Stimulated activated naive CD8-positive, alpha-beta T cell treated with anti-CD3 and anti-CD28 coated beads, Interleukin-15, Interleukin-2, amounts not matched to agents 100 ng/mL and 50 ng/mL, for 24 hours (primary cell): ENCODE data around the gene BCAP31.
"Not testable (repeated sequence)": the region's sequence is repeated elsewhere in the genome, so short reads cannot be mapped to it uniquely, and the experiment has no call there.

ENCODE experiments used
- H3K27ac Mint-ChIP-seq: one replicate; pipeline ENCODE4 v1.8.0; 2021; ENCODE audit warnings: mild to moderate bottlenecking, mixed read lengths
- H3K27me3 Mint-ChIP-seq: one replicate; pipeline ENCODE4 v1.8.0; 2021; ENCODE audit warnings: mixed read lengths
- H3K36me3 Mint-ChIP-seq: one replicate; pipeline ENCODE4 v1.8.0; 2021; ENCODE audit warnings: low read depth, mixed read lengths
- H3K4me1 Mint-ChIP-seq: one replicate; pipeline ENCODE4 v1.8.0; 2021; ENCODE audit warnings: low read depth, mixed read lengths
- H3K4me3 Mint-ChIP-seq: one replicate; pipeline ENCODE4 v1.8.0; 2021; ENCODE audit warnings: mild to moderate bottlenecking, mixed read lengths
- H3K9me3 Mint-ChIP-seq: one replicate; pipeline ENCODE4 v1.8.0; 2021; ENCODE audit warnings: mixed read lengths

The BCAP31 gene

DNA sequence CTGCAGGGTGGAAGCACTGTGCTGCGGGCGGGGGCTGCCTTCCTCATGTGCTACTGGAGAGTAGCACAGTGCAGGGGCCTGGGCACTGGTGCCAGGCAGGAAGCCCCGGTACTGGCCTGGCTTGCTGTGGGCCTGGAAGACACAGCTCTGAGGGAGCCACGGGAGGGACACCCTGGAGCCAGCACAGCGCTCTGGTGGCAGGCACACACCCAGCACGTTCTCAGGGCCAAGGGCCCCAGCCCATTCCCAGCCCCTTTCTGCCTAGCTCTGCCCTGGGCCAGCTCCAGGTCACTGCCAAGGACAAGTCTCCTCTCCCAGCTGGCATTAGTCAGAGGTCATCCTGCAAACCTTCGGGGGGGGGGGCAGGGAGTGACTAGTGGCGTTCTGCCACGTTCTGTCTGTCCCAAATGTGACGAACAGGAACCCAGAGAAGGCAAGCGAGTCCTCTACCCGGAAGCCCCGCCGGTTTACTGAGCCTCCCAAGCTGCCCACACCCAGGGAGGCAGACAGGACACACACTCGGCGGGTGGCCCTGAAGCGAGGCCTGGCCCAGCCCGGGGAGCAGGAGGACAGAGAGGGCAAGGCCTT, 24.3 kb downstream of the BCAP31 start:
- not testable (repeated sequence) for H3K4me3 Mint-ChIP-seq, H3K27me3 Mint-ChIP-seq

DNA sequence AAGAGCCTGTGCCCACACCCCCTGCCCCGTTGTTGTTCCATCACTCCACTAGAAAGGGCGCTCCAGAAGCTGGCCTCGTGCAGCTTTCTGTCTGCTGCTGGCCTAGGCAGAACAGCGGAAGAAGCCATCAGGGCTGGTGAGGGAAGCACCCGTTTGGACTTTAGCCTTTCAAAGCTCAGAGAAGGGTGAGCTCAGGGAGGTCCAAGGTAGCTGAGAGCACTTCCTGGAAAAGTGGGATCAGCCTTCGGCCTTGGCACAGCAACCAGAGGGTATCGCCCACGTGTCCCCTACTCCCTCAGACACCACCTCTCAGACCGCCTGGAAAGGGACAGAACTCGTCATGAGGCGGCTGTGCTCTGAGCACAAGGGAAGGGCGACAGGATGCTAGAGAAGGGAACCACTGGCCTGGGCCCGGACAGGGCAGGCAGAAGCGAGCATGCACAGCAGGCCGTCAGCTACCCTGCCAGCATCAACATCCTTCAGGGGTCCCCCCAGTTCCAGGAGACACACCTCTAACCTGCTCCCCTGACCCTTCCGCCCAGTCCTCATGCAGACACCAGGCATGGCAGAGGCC, 24.9 kb downstream of the BCAP31 start:
- not testable (repeated sequence) for H3K4me3 Mint-ChIP-seq, H3K36me3 Mint-ChIP-seq, H3K27ac Mint-ChIP-seq, H3K27me3 Mint-ChIP-seq, H3K9me3 Mint-ChIP-seq, H3K4me1 Mint-ChIP-seq

More for the DNA sequence above, 24.3 kb downstream of the BCAP31 start:
- H3K4me1 Mint-ChIP-seq, H3K9me3 Mint-ChIP-seq, H3K27ac Mint-ChIP-seq, H3K36me3 Mint-ChIP-seq: not testable (repeated sequence)

DNA sequence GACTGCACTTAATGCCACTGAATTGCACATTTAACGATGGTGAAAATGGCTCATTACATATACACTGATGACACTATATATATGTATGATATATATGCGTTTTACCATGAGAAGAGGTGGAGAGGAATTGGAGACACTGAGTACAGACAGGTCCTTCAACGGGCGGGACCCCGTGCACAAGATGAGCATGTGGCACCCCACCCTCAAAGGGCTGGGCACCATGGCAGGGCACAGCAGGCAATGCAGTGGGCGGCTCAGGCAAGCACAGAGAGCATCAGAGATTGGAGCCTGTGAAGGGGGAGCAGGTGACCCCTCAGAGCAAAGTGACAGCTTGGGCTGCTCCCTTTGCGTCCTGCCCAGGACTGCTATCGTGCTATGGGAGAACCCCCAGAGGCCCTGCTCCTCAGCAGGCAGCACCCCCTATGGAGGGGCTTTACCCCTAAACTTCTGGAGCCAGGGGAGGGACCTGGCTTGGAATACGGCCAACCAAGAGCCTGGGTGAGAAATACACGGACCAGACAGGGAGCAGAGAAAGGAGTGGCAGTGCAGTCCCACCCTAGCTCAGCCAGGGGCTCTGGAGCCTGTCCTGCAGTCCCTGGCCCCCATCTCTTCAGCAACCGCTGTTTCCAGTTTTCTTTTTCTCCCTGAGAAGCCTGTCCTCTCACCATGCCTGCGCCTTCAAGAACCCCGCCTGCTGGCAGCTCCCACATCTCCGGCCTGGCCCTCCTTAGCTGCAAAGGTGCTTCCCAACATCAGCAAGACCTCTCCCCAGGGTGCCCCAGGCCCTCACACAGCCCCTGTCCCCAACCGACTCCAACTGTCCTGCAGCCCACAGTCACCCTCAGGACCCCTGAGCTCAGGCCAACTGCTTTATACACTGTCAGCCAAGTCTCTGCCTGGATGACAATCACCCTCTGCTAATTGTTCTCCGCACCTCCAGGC, 26.0 kb downstream of the BCAP31 start:
- H3K27ac Mint-ChIP-seq = no peak overlapping the region

DNA sequence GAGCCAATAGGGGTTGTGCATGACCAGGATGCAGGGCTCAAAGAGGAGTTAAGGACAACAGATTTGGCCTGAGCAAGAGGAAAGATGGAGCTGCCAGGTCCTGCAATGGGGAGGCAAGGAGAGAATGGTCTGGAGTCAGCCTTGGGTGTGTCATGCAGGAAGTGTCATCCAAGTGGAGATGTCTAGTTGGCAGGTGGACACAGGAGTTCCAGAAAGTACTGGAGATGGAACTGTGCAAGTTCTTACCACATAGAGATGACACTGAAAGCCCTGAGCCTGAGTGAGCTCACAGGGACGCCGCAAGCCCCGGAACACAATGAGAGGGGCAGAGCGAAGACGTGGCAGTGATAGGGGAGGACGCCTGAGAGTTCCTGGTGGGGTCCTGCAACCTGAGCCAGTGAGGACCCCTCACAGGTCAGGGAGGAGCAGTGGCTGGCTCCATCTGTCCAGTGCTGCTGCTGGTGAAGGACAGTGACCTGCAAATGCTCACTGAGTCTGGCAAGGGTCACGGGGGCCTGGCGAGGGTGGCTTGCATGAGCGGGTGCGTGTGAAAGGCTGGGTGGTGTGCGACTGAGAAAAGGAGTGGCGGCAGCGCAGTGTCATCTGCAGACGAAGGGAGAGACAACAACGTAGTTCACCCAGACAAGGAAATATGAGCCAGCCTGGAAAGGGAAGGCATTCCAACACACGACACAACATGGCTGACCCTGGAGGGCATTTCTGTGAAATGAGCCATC, 27.0 kb downstream of the BCAP31 start:
- not testable (repeated sequence) for H3K4me3 Mint-ChIP-seq, H3K9me3 Mint-ChIP-seq, H3K36me3 Mint-ChIP-seq, H3K4me1 Mint-ChIP-seq, H3K27me3 Mint-ChIP-seq
- peak overlapping the region; percentile 36 for H3K27ac Mint-ChIP-seq

More for the DNA sequence above, 26.0 kb downstream of the BCAP31 start:
- Mint-ChIP-seq H3K9me3 (no peaks in the 10 kb centered on the region), H3K4me3 (no peak overlapping the region), H3K4me1 (no peaks in the 10 kb centered on the region), H3K27me3 (no peaks in the 10 kb centered on the region), H3K36me3 (peaks cover 9% of the 10 kb centered on the region)

DNA sequence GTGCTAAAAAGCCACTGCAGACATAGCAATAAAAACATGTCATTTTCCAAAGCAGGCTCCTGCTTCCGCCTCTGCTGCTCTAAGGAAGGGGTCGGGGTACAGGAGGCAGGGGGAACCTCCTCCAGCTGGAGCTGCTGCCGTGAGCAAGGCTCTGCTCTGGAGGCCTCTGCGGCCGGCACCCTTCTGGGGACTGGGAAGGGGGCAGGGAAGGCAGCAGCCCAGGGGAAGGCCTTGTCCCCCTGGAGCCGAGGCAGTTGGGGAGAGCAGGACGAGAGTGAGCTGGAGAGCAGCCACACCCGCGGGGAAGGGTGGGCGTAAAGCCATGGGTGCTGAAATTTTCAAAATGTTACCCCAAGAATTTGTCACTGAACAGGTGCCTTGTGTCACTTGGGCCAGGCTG, 27.6 kb downstream of the BCAP31 start:
- not testable (repeated sequence) for H3K4me3 Mint-ChIP-seq, H3K9me3 Mint-ChIP-seq, H3K27ac Mint-ChIP-seq, H3K27me3 Mint-ChIP-seq, H3K36me3 Mint-ChIP-seq, H3K4me1 Mint-ChIP-seq

DNA sequence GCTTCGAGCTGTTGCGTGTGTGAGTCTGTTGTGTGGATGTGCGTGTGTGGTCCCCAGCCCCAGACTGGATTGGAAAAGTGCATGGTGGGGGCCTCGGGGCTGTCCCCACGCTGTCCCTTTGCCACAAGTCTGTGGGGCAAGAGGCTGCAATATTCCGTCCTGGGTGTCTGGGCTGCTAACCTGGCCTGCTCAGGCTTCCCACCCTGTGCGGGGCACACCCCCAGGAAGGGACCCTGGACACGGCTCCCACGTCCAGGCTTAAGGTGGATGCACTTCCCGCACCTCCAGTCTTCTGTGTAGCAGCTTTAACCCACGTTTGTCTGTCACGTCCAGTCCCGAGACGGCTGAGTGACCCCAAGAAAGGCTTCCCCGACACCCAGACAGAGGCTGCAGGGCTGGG, 28.1 kb downstream of the BCAP31 start:
- peaks cover 9% of the 10 kb centered on the region for H3K36me3 Mint-ChIP-seq
- H3K27me3 Mint-ChIP-seq = no peaks in the 10 kb centered on the region
- no peak overlapping the region for H3K27ac Mint-ChIP-seq
- no peak overlapping the region for H3K4me3 Mint-ChIP-seq
- no peaks in the 10 kb centered on the region for H3K9me3 Mint-ChIP-seq
- no peaks in the 10 kb centered on the region for H3K4me1 Mint-ChIP-seq

DNA sequence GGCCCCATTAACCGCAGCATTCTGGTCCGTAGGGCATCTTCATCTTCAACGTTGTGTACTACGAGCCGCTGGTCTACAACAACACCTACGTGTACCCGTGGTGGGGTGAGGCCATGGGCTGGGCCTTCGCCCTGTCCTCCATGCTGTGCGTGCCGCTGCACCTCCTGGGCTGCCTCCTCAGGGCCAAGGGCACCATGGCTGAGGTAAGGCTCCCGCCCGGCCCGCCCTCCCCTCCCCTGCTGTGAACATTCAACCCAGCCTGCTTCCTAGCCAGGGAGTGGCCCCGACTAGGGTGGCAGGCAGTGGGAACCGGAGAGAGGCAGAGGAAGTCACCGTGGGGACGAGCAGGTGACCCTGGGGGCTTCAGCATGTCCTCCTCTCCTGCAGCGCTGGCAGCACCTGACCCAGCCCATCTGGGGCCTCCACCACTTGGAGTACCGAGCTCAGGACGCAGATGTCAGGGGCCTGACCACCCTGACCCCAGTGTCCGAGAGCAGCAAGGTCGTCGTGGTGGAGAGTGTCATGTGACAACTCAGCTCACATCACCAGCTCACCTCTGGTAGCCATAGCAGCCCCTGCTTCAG, 29.4 kb downstream of the BCAP31 start:
- no peak overlapping the region for H3K4me3 Mint-ChIP-seq
- H3K27ac Mint-ChIP-seq = no peak overlapping the region
- H3K27me3 Mint-ChIP-seq = no peaks in the 10 kb centered on the region
- no peaks in the 10 kb centered on the region for H3K4me1 Mint-ChIP-seq
- H3K9me3 Mint-ChIP-seq = no peaks in the 10 kb centered on the region
- peaks cover 9% of the 10 kb centered on the region for H3K36me3 Mint-ChIP-seq

DNA sequence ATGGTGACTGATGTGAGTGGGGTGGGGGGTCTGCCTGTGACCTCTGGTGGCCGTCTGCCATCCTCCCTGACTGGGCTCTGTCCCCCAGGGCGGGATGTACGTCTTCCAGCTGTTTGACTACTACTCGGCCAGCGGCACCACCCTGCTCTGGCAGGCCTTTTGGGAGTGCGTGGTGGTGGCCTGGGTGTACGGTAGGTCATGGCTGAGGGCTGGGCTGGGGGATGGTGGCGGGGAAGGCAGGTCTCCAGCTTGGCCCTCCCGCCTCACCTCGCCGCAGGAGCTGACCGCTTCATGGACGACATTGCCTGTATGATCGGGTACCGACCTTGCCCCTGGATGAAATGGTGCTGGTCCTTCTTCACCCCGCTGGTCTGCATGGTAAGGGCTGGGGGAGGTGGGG, 29.9 kb downstream of the BCAP31 start:
- not testable (repeated sequence) for H3K27me3 Mint-ChIP-seq, H3K27ac Mint-ChIP-seq, H3K36me3 Mint-ChIP-seq, H3K4me1 Mint-ChIP-seq, H3K9me3 Mint-ChIP-seq, H3K4me3 Mint-ChIP-seq

DNA sequence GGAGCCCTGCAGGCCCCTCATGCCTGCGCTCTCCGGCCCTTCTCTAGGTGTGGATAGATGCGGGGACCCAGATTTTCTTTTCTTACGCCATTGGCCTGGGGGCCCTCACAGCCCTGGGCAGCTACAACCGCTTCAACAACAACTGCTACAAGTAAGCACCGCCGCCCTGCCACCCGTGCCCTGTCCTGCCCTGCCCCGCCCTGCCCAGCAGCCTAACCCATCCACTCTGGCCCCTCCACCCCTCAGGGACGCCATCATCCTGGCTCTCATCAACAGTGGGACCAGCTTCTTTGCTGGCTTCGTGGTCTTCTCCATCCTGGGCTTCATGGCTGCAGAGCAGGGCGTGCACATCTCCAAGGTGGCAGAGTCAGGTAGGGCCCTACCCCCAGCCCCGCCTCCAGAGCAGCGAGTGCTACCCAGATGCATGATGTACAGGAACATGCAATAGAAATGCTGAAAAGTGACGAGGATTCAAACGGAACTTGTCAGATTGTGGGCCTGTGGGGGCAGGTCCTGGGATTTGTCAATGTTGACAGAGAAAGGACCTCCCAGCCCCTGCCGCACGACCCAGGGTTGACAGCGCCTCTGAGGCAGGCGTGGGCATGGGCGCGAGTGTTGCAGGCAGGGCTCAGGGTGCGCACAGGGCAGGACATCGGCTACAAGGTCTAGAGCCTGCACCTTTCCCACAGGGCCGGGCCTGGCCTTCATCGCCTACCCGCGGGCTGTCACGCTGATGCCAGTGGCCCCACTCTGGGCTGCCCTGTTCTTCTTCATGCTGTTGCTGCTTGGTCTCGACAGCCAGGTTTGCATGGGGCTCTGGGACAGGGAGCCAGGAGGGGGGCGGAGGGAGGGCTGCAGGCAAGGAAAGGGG, 30.7 kb downstream of the BCAP31 start:
- Mint-ChIP-seq H3K4me1 (no peaks in the 10 kb centered on the region), H3K27me3 (no peaks in the 10 kb centered on the region), H3K27ac (no peak overlapping the region), H3K9me3 (no peaks in the 10 kb centered on the region), H3K4me3 (no peak overlapping the region), H3K36me3 (peaks cover 9% of the 10 kb centered on the region)

DNA sequence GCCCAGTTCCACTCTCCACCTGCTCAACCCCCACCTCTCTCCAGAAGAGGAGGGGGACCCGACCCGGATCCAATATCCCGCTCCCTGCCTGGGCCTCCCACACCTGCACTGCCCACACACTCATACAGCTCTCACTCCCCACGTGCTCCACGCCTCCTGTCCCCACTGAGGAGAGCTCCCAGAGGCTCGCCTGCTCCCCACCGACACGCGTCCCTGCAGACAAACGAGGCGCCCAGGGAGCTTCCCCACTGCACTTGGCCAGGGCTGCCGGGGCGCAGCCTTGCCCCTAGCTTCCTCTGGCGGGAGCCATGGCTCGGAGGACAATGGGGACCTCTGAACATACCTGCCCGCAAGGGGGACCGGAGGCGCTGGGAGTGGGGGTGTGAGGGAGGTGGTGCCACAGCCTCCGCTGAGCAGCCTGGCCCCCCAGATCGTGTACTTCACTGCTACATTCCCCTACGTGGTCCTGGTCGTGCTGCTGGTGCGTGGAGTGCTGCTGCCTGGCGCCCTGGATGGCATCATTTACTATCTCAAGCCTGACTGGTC, 31.5 kb downstream of the BCAP31 start:
- no peaks in the 10 kb centered on the region for H3K27me3 Mint-ChIP-seq
- H3K9me3 Mint-ChIP-seq = no peaks in the 10 kb centered on the region
- H3K4me3 Mint-ChIP-seq = no peak overlapping the region
- no peaks in the 10 kb centered on the region for H3K4me1 Mint-ChIP-seq
- H3K27ac Mint-ChIP-seq = no peak overlapping the region
- H3K36me3 Mint-ChIP-seq = peaks cover 9% of the 10 kb centered on the region

DNA sequence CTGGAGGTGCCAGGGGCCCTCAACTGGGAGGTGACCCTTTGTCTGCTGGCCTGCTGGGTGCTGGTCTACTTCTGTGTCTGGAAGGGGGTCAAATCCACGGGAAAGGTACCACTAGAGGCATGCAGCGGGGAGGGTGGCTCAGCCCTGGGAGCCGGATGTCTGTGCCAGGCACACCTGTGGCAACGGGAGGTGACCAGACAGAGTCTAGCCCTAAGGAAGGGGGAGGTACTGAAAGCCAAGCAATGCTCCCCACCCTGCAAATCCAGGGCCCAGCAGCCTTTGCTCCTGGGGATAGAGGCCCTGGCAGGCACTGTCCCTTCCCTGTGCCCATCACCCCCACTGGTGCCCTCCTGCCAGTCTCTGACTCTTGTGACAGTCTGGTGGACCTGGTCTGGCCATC, 32.2 kb downstream of the BCAP31 start:
- Mint-ChIP-seq H3K4me3 (no peak overlapping the region), H3K4me1 (no peaks in the 10 kb centered on the region), H3K27me3 (no peaks in the 10 kb centered on the region), H3K27ac (no peak overlapping the region), H3K9me3 (no peaks in the 10 kb centered on the region), H3K36me3 (peaks cover 3% of the 10 kb centered on the region)

DNA sequence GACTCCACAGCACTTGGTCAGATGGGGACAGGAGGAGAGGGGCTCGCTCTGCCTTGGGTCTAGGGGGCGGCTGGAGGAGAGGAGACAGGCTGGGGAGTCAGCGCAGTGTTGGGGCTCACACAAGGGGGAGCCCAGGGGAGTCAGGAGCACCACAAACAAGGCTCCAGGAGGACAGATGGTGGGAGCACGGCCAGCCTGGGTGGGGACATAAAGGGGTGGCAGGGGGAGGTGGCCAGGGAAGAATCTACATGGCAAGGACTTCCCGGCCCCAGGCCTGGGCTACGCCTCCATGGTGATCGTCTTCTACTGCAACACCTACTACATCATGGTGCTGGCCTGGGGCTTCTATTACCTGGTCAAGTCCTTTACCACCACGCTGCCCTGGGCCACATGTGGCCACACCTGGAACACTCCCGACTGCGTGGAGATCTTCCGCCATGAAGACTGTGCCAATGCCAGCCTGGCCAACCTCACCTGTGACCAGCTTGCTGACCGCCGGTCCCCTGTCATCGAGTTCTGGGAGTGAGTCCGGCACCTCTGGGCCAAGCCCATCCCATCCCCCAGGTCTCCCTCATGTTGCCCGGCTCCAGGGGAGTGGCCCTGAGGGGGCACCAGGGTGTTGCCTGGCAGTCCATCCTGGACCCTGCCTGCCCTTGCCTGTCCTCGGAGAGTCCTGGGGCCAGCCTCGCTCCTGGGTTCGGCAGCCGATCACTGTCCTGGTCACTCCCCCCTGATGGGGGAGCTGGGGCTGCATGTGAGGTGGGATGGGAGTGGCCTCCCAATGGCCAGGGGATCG, 33.0 kb downstream of the BCAP31 start:
- not testable (repeated sequence) for H3K4me1 Mint-ChIP-seq, H3K9me3 Mint-ChIP-seq, H3K27ac Mint-ChIP-seq, H3K27me3 Mint-ChIP-seq, H3K36me3 Mint-ChIP-seq, H3K4me3 Mint-ChIP-seq

DNA sequence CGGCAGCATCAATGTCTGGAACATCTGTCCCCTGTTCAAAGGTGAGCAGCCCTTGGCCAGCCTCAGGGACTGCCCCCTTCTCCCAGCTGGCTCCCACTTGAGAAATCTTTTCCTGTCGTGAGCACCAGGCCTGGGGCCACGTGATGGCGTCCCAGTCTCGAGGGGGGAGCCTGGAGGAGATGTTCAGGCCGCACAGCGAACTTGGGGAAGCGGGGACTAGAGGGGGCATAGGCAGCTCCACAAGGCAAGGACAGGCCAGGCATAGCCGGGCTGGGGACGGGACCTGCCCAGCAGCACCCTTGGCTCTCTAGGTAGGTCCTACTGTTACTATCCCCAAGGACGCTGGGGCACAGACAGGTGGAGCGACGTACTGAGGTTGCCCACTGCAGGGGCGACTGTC, 33.7 kb downstream of the BCAP31 start:
- Mint-ChIP-seq H3K9me3 (no peaks in the 10 kb centered on the region), H3K27ac (no peak overlapping the region), H3K27me3 (peaks cover 6% of the 10 kb centered on the region), H3K36me3 (no peaks in the 10 kb centered on the region), H3K4me1 (no peaks in the 10 kb centered on the region), H3K4me3 (no peak overlapping the region)
